Prostate gland (tissue), 2 donors: ENCODE results near the gene PHLDB1. TPM values are rescaled to one million over a fixed set of nuclear protein-coding genes. Genes with fewer than 3 reads are reported as not detected.
"Not testable (repeated sequence)": the region's sequence is repeated elsewhere in the genome, so short reads cannot be mapped to it uniquely, and the experiment has no call there.

Source experiments
- DNase-seq: peaks from one replicate; pipeline ENCODE4 v3.0.0-alpha.2; 2019; ENCODE audit warnings: low spot score
- H3K27ac ChIP-seq, 2 donors: fragments of 200-600 bp; sonication (generic); 2 replicates each; pipeline ENCODE4 v1.5.1; 2017 to 2019
- H3K27me3 ChIP-seq: fragments of 200-600 bp; sonication (generic); replicated peaks from 2 replicates; pipeline ENCODE4 v1.5.1; 2019; ENCODE audit not compliant: insufficient read depth
- H3K36me3 ChIP-seq, 2 donors: fragments of 200-600 bp; sonication (generic); 1 replicate in 1 of 2; 2 replicates in 1 of 2; pipeline versions ENCODE4 v1.5.1 to v1.8.1; 2017 to 2019
- H3K4me1 ChIP-seq: fragments of 200-600 bp; sonication (generic); replicated peaks from 2 replicates; pipeline ENCODE4 v1.5.1; 2019
- H3K4me3 ChIP-seq, 2 donors: fragments of 200-600 bp; sonication (generic); 2 replicates each; pipeline ENCODE4 v1.5.1; 2017 to 2019
- H3K9me3 ChIP-seq: fragments of 200-600 bp; sonication (generic); 2 replicates; pipeline ENCODE4 v1.5.1; 2017
- CTCF ChIP-seq, 4 experiments: fragments of 200-600 bp in 2 of 4; fragments of 450-650 bp in 2 of 4; sonication (generic) in 2 of 4; IDR thresholded peaks; 1 replicate in 3 of 4; 2 replicates in 1 of 4; pipeline ENCODE4 v1.5.1; 2016 to 2019; ENCODE audit warnings: antibody characterized with exemption in 4 of 4, mild to moderate bottlenecking in 2 of 4, moderate library complexity in 2 of 4
- POLR2A ChIP-seq: fragments of 450-650 bp; IDR thresholded peaks from one replicate; pipeline ENCODE4 v1.6.1; 2016; ENCODE audit warnings: antibody characterized with exemption, mild to moderate bottlenecking
- POLR2AphosphoS5 ChIP-seq: sonication (generic); formaldehyde crosslinking; IDR thresholded peaks from one replicate; pipeline ENCODE4 v1.6.1; 2017; ENCODE audit warnings: antibody characterized with exemption
- WGBS: methylation state at CpG from one replicate; pipeline ENCODE4 v1.1.5; 2018; 5-methylcytosine and 5-hydroxymethylcytosine counted together
- intact Hi-C: fragments of 100-400 bp; cut with DNase I; formaldehyde crosslinking; loops from one replicate; pipeline ENCODE4 v1.14.2; 2022
- total RNA-seq, 2 donors: library from RNA; depleted of rRNA; stranded (reverse); fragments of >200 nt; gene quantifications; one replicate each; pipeline ENCODE4 v1.1.0, GENCODE V29; 2016

The PHLDB1 gene
- total RNA-seq, 2 donors from 2014 or later = 74.5 to 113 TPM

DNA sequence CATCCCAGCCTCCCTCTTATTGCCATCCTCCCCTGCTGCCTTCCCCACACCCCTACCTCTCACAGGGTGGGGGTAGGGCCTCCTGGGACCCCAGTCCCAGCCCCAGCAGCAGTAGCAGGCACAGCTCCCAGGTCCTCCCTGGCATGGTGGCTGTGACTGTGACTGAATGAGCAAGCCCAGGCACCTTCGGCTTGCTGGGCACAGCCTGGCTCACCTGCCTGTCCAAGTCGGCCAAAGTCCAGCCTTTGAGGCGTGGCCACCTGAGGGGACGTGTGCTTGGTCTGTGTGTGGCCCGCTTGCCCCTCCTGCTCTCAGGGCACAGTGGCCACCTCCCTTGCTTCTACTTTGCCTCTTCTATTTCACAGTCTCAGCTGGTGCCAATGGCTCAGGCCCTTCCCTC, 72.1 kb downstream of the PHLDB1 start, which contains the start of gene TREH:
TSS of gene TREH (minus strand) at position 168 of the 400 bp plus-strand sequence. CDS start at position 145, 23 bp downstream.
- no peaks in the 10 kb centered on the region for H3K4me1 ChIP-seq
- 56% methylated on average over 5 of the region's 5 CpGs for WGBS
- intact Hi-C loops = no loop called here
- H3K9me3 ChIP-seq = no peaks in the 10 kb centered on the region
- no peak for DNase-seq
- no peaks in the 10 kb centered on the region for H3K27me3 ChIP-seq
- no peak within 1 kb of the TSS for H3K27ac ChIP-seq
- H3K4me3 ChIP-seq = no peak within 1 kb of the TSS
- H3K36me3 ChIP-seq = no peaks in the 10 kb centered on the region
- TF ChIP-seq CTCF (IDR thresholded peaks at IDR 0.05) (no peak), POLR2AphosphoS5 (no peak), POLR2A (no peak)

DNA sequence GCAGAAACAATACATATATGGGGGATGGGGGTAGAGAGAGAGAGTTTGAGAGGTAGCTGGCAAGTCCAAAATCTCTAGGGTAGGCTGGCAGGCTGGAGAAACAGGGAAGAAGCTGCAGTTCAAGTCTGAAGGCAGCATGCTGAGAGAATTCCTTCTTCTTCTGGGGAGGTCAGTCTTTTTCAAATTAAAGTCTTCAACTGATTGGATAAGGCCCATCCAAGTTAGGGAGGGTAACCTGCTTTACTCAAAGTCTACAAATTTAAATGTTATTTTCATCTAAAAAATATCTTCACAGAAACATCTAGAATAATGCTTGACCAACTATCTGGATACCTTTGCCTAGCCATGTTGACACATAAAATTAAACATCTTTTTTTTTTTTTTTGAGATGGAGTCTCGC, 75.0 kb downstream of the PHLDB1 start:
- Histone ChIP-seq H3K27me3 (no peaks in the 10 kb centered on the region), H3K36me3 (no peaks in the 10 kb centered on the region), H3K27ac (no peak overlapping the region), H3K4me1 (no peaks in the 10 kb centered on the region), H3K4me3 (no peak overlapping the region), H3K9me3 (no peaks in the 10 kb centered on the region)
- 100% methylated on average over 1 of the region's 1 CpG for WGBS
- intact Hi-C loops = no loop called here
- DNase-seq = no peak
- no peak for TF ChIP-seq CTCF (IDR thresholded peaks at IDR 0.05)
- no peak for TF ChIP-seq POLR2AphosphoS5
- no peak for TF ChIP-seq POLR2A

GRCh38 chr11:118682939-118683338, 75.5 kb downstream of the PHLDB1 start:
- WGBS = 49% methylated on average over 6 of the region's 6 CpGs
- H3K4me3 ChIP-seq, intact Hi-C loops, H3K36me3 ChIP-seq, H3K4me1 ChIP-seq, H3K27ac ChIP-seq, H3K27me3 ChIP-seq, H3K9me3 ChIP-seq, DNase-seq: not testable (repeated sequence)

DNA sequence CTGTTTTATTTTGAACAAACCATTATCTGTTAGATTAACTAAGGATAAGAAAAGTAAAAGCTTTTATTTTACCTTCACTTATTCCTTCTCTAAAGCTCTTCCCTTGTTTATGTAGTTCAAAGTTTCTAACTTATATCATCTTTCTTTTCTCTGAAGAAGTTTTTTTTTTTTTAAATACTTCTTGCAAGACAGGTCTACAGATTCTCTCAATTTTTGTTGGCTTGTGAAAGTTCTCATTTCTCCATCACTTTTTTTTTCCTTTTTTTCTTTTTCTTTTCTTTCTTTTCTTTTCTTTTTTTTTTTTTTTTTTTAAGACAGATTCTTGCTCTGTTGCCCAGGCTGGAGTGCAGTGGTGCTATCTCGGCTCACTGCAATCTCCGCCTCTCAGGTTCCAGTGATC, 76.8 kb downstream of the PHLDB1 start:
- intact Hi-C loops = no loop called here
- no peak overlapping the region for H3K4me3 ChIP-seq
- H3K4me1 ChIP-seq = no peaks in the 10 kb centered on the region
- H3K27ac ChIP-seq = no peak overlapping the region
- no peaks in the 10 kb centered on the region for H3K9me3 ChIP-seq
- DNase-seq = no peak
- WGBS = 86% methylated on average over 2 of the region's 2 CpGs
- no peaks in the 10 kb centered on the region for H3K36me3 ChIP-seq
- no peaks in the 10 kb centered on the region for H3K27me3 ChIP-seq
- TF ChIP-seq POLR2AphosphoS5 (no peak), POLR2A (no peak), CTCF (IDR thresholded peaks at IDR 0.05) (no peak)

- Histone ChIP-seq H3K27me3 (no peaks in the 10 kb centered on the region), H3K4me3 (no peak overlapping the region), H3K9me3 (no peaks in the 10 kb centered on the region), H3K36me3 (no peaks in the 10 kb centered on the region), H3K27ac (no peak overlapping the region), H3K4me1 (no peaks in the 10 kb centered on the region)
- TF ChIP-seq POLR2AphosphoS5 (no peak), CTCF (IDR thresholded peaks at IDR 0.05) (no peak), POLR2A (no peak)
- WGBS = 81% methylated on average over 5 of the region's 5 CpGs
- DNase-seq = no peak
- intact Hi-C loops = no loop called here
Measured at GRCh38 chr11:118687906-118688305, 80.5 kb downstream of the PHLDB1 start.
